GM18505 (cell line): ENCODE results near the gene NUFIP2.

Experiments used
- ATAC-seq: cut with Tn5 transposase; IDR thresholded peaks from one replicate; pipeline ENCODE4 v1.9.1; 2021; ENCODE audit not compliant: unreplicated experiment
- POLR2A ChIP-seq: IDR thresholded peaks from 4 replicates; pipeline ENCODE4 v1.6.1; 2011; ENCODE audit warnings: borderline replicate concordance; ENCODE audit not compliant: insufficient read depth, insufficient read length; ENCODE audit errors: extremely low read depth

Gene NUFIP2

GRCh38 chr17:29215174-29215573 is 78.8 kb downstream of the NUFIP2 start:
- TF ChIP-seq POLR2A = no peak

GRCh38 chr17:29214215-29215146 is 79.5 kb downstream of the NUFIP2 start:
- no peak for ATAC-seq
- TF ChIP-seq POLR2A = no peak

More at GRCh38 chr17:29215174-29215573, 78.8 kb downstream of the NUFIP2 start:
- ATAC-seq = no peak

- TF ChIP-seq POLR2A = no peak
- no peak for ATAC-seq
Observed at GRCh38 chr17:29212681-29213121, 81.2 kb downstream of the NUFIP2 start.

GRCh38 chr17:29212094-29212631 is 81.8 kb downstream of the NUFIP2 start:
- TF ChIP-seq POLR2A = no peak
- ATAC-seq = no peak

GRCh38 chr17:29210879-29211278 is 83.1 kb downstream of the NUFIP2 start:
- ATAC-seq = no peak
- TF ChIP-seq POLR2A = no peak

GRCh38 chr17:29209073-29209472 is 84.9 kb downstream of the NUFIP2 start:
- no peak for TF ChIP-seq POLR2A
- no peak for ATAC-seq

- no peak for ATAC-seq
Observed at GRCh38 chr17:29207975-29208374, 86.0 kb downstream of the NUFIP2 start.

More at GRCh38 chr17:29207975-29208374, 86.0 kb downstream of the NUFIP2 start:
- TF ChIP-seq POLR2A = no peak
